B cell (primary cell): Measurements from ENCODE around the gene CEL. TPM values are rescaled to one million over a fixed set of nuclear protein-coding genes. Genes with fewer than 3 reads are reported as not detected.

Experiments
- ATAC-seq: fragments of 200-7000 bp; cut with Tn5 transposase; one replicate; pipeline ENCODE4 v1.10.0; 2021; ENCODE audit warnings: low read depth, mild to moderate bottlenecking, moderate number of reproducible peaks, moderate library complexity
- CTCF ChIA-PET: fragments of 350-600 bp; sonication (Branson Sonifier 250); formaldehyde crosslinking; loops from one replicate; lab custom pipeline; 2021; ENCODE audit warnings: antibody characterized with exemption, inconsistent platforms; lab: Charles Lee
- POLR2A ChIA-PET: fragments of 350-600 bp; sonication (Branson Sonifier 250); formaldehyde crosslinking; loops from one replicate; lab custom pipeline; 2021; ENCODE audit warnings: antibody characterized with exemption; lab: Charles Lee
- DNase-seq: peaks from one replicate; pipeline ENCODE4 v3.0.0; 2013
- H2AFZ ChIP-seq: 2 replicates; pipeline ENCODE4 v1.6.1; 2012; ENCODE audit warnings: mild to moderate bottlenecking, low read depth, low read length; ENCODE audit not compliant: insufficient read depth, poor library complexity, severe bottlenecking
- H3K27ac ChIP-seq, 2 donors: 1 replicate in 1 of 2; 2 replicates in 1 of 2; pipeline ENCODE4 v1.5.1; 2012 to 2013; ENCODE audit warnings: low read length in 2 of 2, mild to moderate bottlenecking in 2 of 2, moderate library complexity in 1 of 2
- H3K27me3 ChIP-seq, 4 experiments: fragments of 200-600 bp in 1 of 4; sonication (generic) in 1 of 4; replicated peaks in 1 of 4; 1 replicate in 2 of 4; 2 replicates in 2 of 4; pipeline versions ENCODE4 v1.6.1 to v1.7.0; 2013 to 2016; ENCODE audit warnings: low read length in 3 of 4, mild to moderate bottlenecking in 2 of 4, mixed read lengths in 1 of 4, moderate library complexity in 1 of 4; ENCODE audit not compliant: insufficient read depth in 4 of 4, control insufficient read depth in 3 of 4; ENCODE audit errors: control extremely low read depth in 1 of 4
- H3K36me3 ChIP-seq, 2 experiments: replicated peaks in 1 of 2; 1 replicate in 1 of 2; 2 replicates in 1 of 2; pipeline versions ENCODE4 v1.6.1 to v1.7.1; 2013; ENCODE audit warnings: low read length in 1 of 2; ENCODE audit not compliant: insufficient read depth in 2 of 2, control insufficient read depth in 1 of 2; ENCODE audit errors: control extremely low read depth in 1 of 2, extremely low read depth in 1 of 2
- H3K4me1 ChIP-seq, 2 donors: fragments of 200-600 bp in 1 of 2; sonication (generic) in 1 of 2; 1 replicate in 1 of 2; 2 replicates in 1 of 2; pipeline versions ENCODE4 v1.5.1 to v1.6.1; 2013 to 2017; ENCODE audit warnings: low read length in 2 of 2; ENCODE audit not compliant: control insufficient read depth in 2 of 2, insufficient read depth in 2 of 2
- H3K4me2 ChIP-seq: replicated peaks from 2 replicates; pipeline ENCODE3; 2012; ENCODE audit warnings: mild to moderate bottlenecking, low read depth, low read length; ENCODE audit not compliant: poor library complexity, severe bottlenecking
- H3K4me3 ChIP-seq, 5 experiments: fragments of 200-600 bp in 1 of 5; sonication (generic) in 1 of 5; 1 replicate in 3 of 5; 2 replicates in 2 of 5; pipeline versions ENCODE4 v1.5.1 to v1.7.0; 2011 to 2016; ENCODE audit warnings: low read length in 4 of 5, mild to moderate bottlenecking in 4 of 5, low read depth in 2 of 5, control low read depth in 1 of 5, moderate library complexity in 1 of 5; ENCODE audit not compliant: insufficient read depth in 1 of 5; ENCODE audit errors: control extremely low read depth in 1 of 5, extremely low read depth in 1 of 5
- H3K79me2 ChIP-seq: fragments of 200-600 bp; sonication (generic); one replicate; pipeline ENCODE4 v1.6.0; 2016; ENCODE audit warnings: low read length; ENCODE audit not compliant: control insufficient read depth, insufficient read depth
- H3K9ac ChIP-seq: fragments of 200-600 bp; sonication (generic); 2 replicates; pipeline ENCODE4 v1.6.1; 2017; ENCODE audit warnings: mild to moderate bottlenecking, low read length, moderate library complexity
- H3K9me3 ChIP-seq, 3 donors: one replicate each; pipeline versions ENCODE4 v1.6.1 to v1.7.1; 2013; ENCODE audit warnings: low read length in 2 of 3; ENCODE audit not compliant: control insufficient read depth in 2 of 3, insufficient read depth in 1 of 3; ENCODE audit errors: control extremely low read depth in 1 of 3
- H4K20me1 ChIP-seq: 2 replicates; pipeline ENCODE4 v1.6.0; 2012; ENCODE audit warnings: mild to moderate bottlenecking, low read length; ENCODE audit not compliant: insufficient read depth, control insufficient read depth, poor library complexity, severe bottlenecking
- H3K27ac Mint-ChIP-seq: one replicate; pipeline ENCODE4 v1.8.0; 2021; ENCODE audit warnings: mixed read lengths
- H3K27me3 Mint-ChIP-seq: one replicate; pipeline ENCODE4 v1.8.0; 2021; ENCODE audit warnings: mixed read lengths
- H3K4me1 Mint-ChIP-seq: one replicate; pipeline ENCODE4 v1.8.0; 2021; ENCODE audit warnings: mixed read lengths
- H3K4me3 Mint-ChIP-seq: one replicate; pipeline ENCODE4 v1.8.0; 2021; ENCODE audit warnings: mixed read lengths
- H3K9me3 Mint-ChIP-seq: one replicate; pipeline ENCODE4 v1.8.0; 2022; ENCODE audit warnings: mixed read lengths; ENCODE audit not compliant: insufficient read depth
- CTCF ChIP-seq: fragments of 200-600 bp; IDR thresholded peaks from one replicate; pipeline ENCODE4 v1.8.0; 2022; ENCODE audit warnings: antibody characterized with exemption, mild to moderate bottlenecking
- EZH2 ChIP-seq: IDR thresholded peaks from 2 replicates; pipeline ENCODE4 v1.6.1; 2012; ENCODE audit warnings: borderline replicate concordance, low read depth, mild to moderate bottlenecking, moderate library complexity, low read length; ENCODE audit not compliant: insufficient read depth, poor library complexity, severe bottlenecking
- WGBS: methylation state at CpG from one replicate; pipeline ENCODE4 v1.1.5; 2013; ENCODE audit warnings: missing lambda C conversion rate; ENCODE audit not compliant: insufficient coverage; 5-methylcytosine and 5-hydroxymethylcytosine counted together
- intact Hi-C: fragments of 100-400 bp; cut with micrococcal nuclease; formaldehyde crosslinking; loops from one replicate; pipeline ENCODE4 v1.10.0; 2022
- polyA plus RNA-seq: library from polyadenylated mRNA; depleted of rRNA; stranded (reverse); fragments of >200 nt; gene quantifications from 2 replicates; pipeline ENCODE4 v1.2.3, GENCODE V29; 2012
- total RNA-seq, 2 donors: library from RNA; stranded (reverse); fragments of 120-200 nt in 1 of 2; gene quantifications; 1 replicate in 1 of 2; 2 replicates in 1 of 2; pipeline versions ENCODE4 v1.2.3 to v1.2.4, GENCODE V29; 2013 to 2022

Gene CEL
- total and polyA plus RNA-seq, 2 donors (not counting 1 experiment from before 2014, with no cell fraction given): 0.51 to 0.57 TPM

- Histone ChIP-seq H3K4me2 (no peak overlapping the region), H3K36me3 (peaks cover 0 to 75% of the 10 kb centered on the region in 2 experiments), H3K9ac (no peak overlapping the region), H4K20me1 (no peaks in the 10 kb centered on the region), H2AFZ (no peak overlapping the region), H3K4me3 (no peak overlapping the region), H3K27ac (no peak overlapping the region), H3K79me2 (no peaks in the 10 kb centered on the region), H3K27me3 (no peaks in the 10 kb centered on the region), H3K4me1 (no peaks in the 10 kb centered on the region), H3K9me3 (peaks cover 0 to 5% (median 0%) of the 10 kb centered on the region in 3 donors)
- Mint-ChIP-seq H3K4me3 (no peak overlapping the region), H3K27ac (no peak overlapping the region), H3K4me1 (no peaks in the 10 kb centered on the region), H3K27me3 (no peaks in the 10 kb centered on the region), H3K9me3 (no peaks in the 10 kb centered on the region)
- ChIA-PET POLR2A (no interaction called here), CTCF (interaction anchor here (0.7 to 26.5 kb wide), 3 partner anchors 9 to 43 kb away, joined by 3 to 599 read pairs (median 4); no protein-coding TSS in a partner anchor)
- TF ChIP-seq EZH2 (no peak), CTCF (no peak)
- no peak for DNase-seq
- intact Hi-C loops: no loop called here
- 96% methylated on average over 5 of the region's 7 CpGs for WGBS
- ATAC-seq: no peak
These were observed 43.6 kb downstream of the CEL start for GRCh38 chr9:133105461-133105770.

- Mint-ChIP-seq H3K4me3 (no peak overlapping the region), H3K27ac (peak overlapping the region; percentile 46)
- CTCF ChIA-PET: interaction anchor here (0.9 to 26.5 kb wide), 2 partner anchors 42 to 53 kb away, joined by 4 to 599 read pairs; no protein-coding TSS in a partner anchor
These were observed 44.9 kb downstream of the CEL start for GRCh38 chr9:133106511-133107244.

More at GRCh38 chr9:133106511-133107244, 44.9 kb downstream of the CEL start:
- Histone ChIP-seq H2AFZ (no peak overlapping the region), H3K79me2 (peaks cover 3% of the 10 kb centered on the region), H3K4me2 (no peak overlapping the region), H3K36me3 (peaks cover 0 to 69% of the 10 kb centered on the region in 2 experiments), H3K9ac (no peak overlapping the region), H3K27ac (no peak overlapping the region), H3K4me1 (peaks cover 0 to 2% of the 10 kb centered on the region in 2 donors), H3K9me3 (peaks cover 0 to 5% (median 0%) of the 10 kb centered on the region in 3 donors), H3K4me3 (no peak overlapping the region), H4K20me1 (peaks cover 2% of the 10 kb centered on the region), H3K27me3 (no peaks in the 10 kb centered on the region)
- ATAC-seq: no peak
- POLR2A ChIA-PET: interaction anchor here (0.6 kb wide), 1 partner anchor 24 kb away, joined by 4 read pairs; no protein-coding TSS in a partner anchor
- intact Hi-C loops: no loop called here
- TF ChIP-seq EZH2: no peak
- WGBS: 88% methylated on average over 17 of the region's 17 CpGs
- Mint-ChIP-seq H3K27me3 (no peaks in the 10 kb centered on the region), H3K9me3 (no peaks in the 10 kb centered on the region), H3K4me1 (no peaks in the 10 kb centered on the region)
- no peak for DNase-seq
